HEK293 (cell line): ENCODE data around the gene CPM.

Experiments
- CTCF ChIP-seq: fragments of 450-650 bp; formaldehyde crosslinking; IDR thresholded peaks from 2 replicates; pipeline ENCODE4 v1.5.1; 2016; ENCODE audit warnings: missing biosample characterization, missing genetic modification characterization
- SALL2 ChIP-seq: fragments of 450-650 bp; formaldehyde crosslinking; IDR thresholded peaks from 2 replicates; pipeline ENCODE4 v1.5.0; 2017; ENCODE audit warnings: missing biosample characterization, mild to moderate bottlenecking, missing genetic modification characterization, borderline replicate concordance
- ZNF2 ChIP-seq: fragments of 450-650 bp; formaldehyde crosslinking; IDR thresholded peaks from 2 replicates; pipeline ENCODE4 v1.5.1; 2016; ENCODE audit warnings: missing biosample characterization, missing genetic modification characterization
- ZNF274 ChIP-seq, 2 experiments: fragments of 200-500 bp in 1 of 2; fragments of 450-650 bp in 1 of 2; sonication (Bioruptor generic) in 1 of 2; formaldehyde crosslinking in 1 of 2; IDR thresholded peaks; 2 replicates each; pipeline versions ENCODE4 v1.5.1 to v1.6.1; 2014 to 2016; ENCODE audit warnings: borderline replicate concordance in 1 of 2, inconsistent platforms in 1 of 2, low read length in 1 of 2, missing biosample characterization in 1 of 2, missing genetic modification characterization in 1 of 2
- ZNF391 ChIP-seq: fragments of 450-650 bp; formaldehyde crosslinking; IDR thresholded peaks from 2 replicates; pipeline ENCODE4 v1.5.1; 2016; ENCODE audit warnings: low read depth, missing biosample characterization, missing genetic modification characterization, borderline replicate concordance
- ZNF449 ChIP-seq: fragments of 450-650 bp; formaldehyde crosslinking; IDR thresholded peaks from 2 replicates; pipeline ENCODE4 v1.5.1; 2017; ENCODE audit warnings: missing biosample characterization, mild to moderate bottlenecking, missing genetic modification characterization, moderate library complexity
- ZNF768 ChIP-seq: fragments of 450-650 bp; formaldehyde crosslinking; IDR thresholded peaks from 2 replicates; pipeline ENCODE4 v1.5.1; 2018; ENCODE audit warnings: missing biosample characterization, mild to moderate bottlenecking, missing genetic modification characterization

- TF ChIP-seq ZNF449 (no peak), CTCF (tag by site-specific recombination) (no peak), ZNF768 (tag by site-specific recombination) (no peak), SALL2 (tag by site-specific recombination) (no peak), ZNF391 (no peak), ZNF274 (IDR thresholded peaks at IDR 0.05; ENCODE audit: low read length) (no peak), ZNF274 (tag by site-specific recombination; IDR thresholded peaks at IDR 0.05; ENCODE audit: borderline replicate concordance) (no peak), ZNF2 (tag by site-specific recombination) (no peak)
These were observed 31.1 kb upstream of the CPM start for GRCh38 chr12:68963856-68964745.
